Adrenal gland (tissue), 12 donors: ENCODE results near the gene ATF3. TPM values are rescaled to one million over a fixed set of nuclear protein-coding genes. Genes with fewer than 3 reads are reported as not detected.

Source experiments
- DNase-seq, 7 donors: peaks; one replicate each; pipeline ENCODE4 v3.0.0-alpha.2; 2019 to 2020
- H3K27ac ChIP-seq, 5 donors: fragments of 200-600 bp; sonication (generic) in 4 of 5; 1 replicate in 3 of 5; 2 replicates in 2 of 5; pipeline versions ENCODE4 v1.5.1 to v1.8.0; 2016 to 2020; ENCODE audit warnings: mild to moderate bottlenecking in 1 of 5
- H3K27me3 ChIP-seq: fragments of 200-600 bp; 2 replicates; pipeline ENCODE4 v1.8.0; 2021
- H3K36me3 ChIP-seq, 2 donors: fragments of 200-600 bp; replicated peaks in 1 of 2; 1 replicate in 1 of 2; 2 replicates in 1 of 2; pipeline versions ENCODE4 v1.5.1 to v1.8.0; 2018 to 2022
- H3K4me1 ChIP-seq, 2 donors: fragments of 200-600 bp; replicated peaks in 1 of 2; 1 replicate in 1 of 2; 2 replicates in 1 of 2; pipeline versions ENCODE4 v1.5.1 to v1.8.0; 2018 to 2021
- H3K4me3 ChIP-seq, 4 donors: fragments of 200-600 bp; sonication (generic) in 3 of 4; one replicate each; pipeline ENCODE4 v1.5.1; 2016 to 2018
- H3K9me3 ChIP-seq, 3 donors: fragments of 200-600 bp; sonication (generic) in 1 of 3; replicated peaks in 1 of 3; 1 replicate in 2 of 3; 2 replicates in 1 of 3; pipeline versions ENCODE4 v1.5.1 to v1.8.0; 2016 to 2021
- POLR2A ChIP-seq, 2 donors: fragments of 450-650 bp; IDR thresholded peaks; one replicate each; pipeline ENCODE4 v1.6.1; 2017; ENCODE audit warnings: antibody characterized with exemption in 2 of 2, mild to moderate bottlenecking in 2 of 2, moderate library complexity in 1 of 2
- WGBS, 4 donors: extraction: QIAGEN DNeasy Blood & Tissue Kit in 2 of 4; methylation state at CpG; one replicate each; pipeline versions ENCODE4 v1.1.5 to v1.1.7; 2013 to 2017; 5-methylcytosine and 5-hydroxymethylcytosine counted together
- intact Hi-C, 2 donors: fragments of 100-400 bp; cut with DNase I; formaldehyde crosslinking; loops; one replicate each; pipeline versions ENCODE4 v1.14.1 to v1.15.0; 2022 to 2023
- polyA plus RNA-seq, 3 donors: library from polyadenylated mRNA; stranded (reverse); fragments of 200-250 nt in 2 of 3; fragments of 350-450 nt in 1 of 3; fragmentation: Illumina TruSeq in 1 of 3; extraction: RNeasy Lipid Tissue Mini Kit (QIAGEN cat#74804) in 1 of 3; gene quantifications; one replicate each; pipeline ENCODE4 v1.2.3, GENCODE V29; 2013 to 2014
- total RNA-seq, 9 donors: library from RNA; depleted of rRNA in 4 of 9; stranded (reverse); fragments of >200 nt in 4 of 9; fragments of 120-200 nt in 1 of 9; fragmentation: NEBNext Ultra II Directional in 1 of 9; extraction: Animal tissue kit (Norgen Biotek cat#: 25700) in 1 of 9; gene quantifications; one replicate each; pipeline versions ENCODE4 v1.1.0 to v1.2.4, GENCODE V29; 2013 to 2023
- TF ChIP-seq, protein P1 (sequence below), 6 experiments: fragments of 450-650 bp in 4 of 6; fragments of 200-600 bp in 2 of 6; sonication (generic) in 1 of 6; IDR thresholded peaks; 1 replicate in 5 of 6; 2 replicates in 1 of 6; pipeline versions ENCODE4 v1.5.1 to v1.8.0; 2016 to 2021; ENCODE audit warnings: antibody characterized with exemption in 6 of 6, mild to moderate bottlenecking in 2 of 6, moderate library complexity in 1 of 6
- donor health status: healthy with polysubstance abuse.
- donor health status: Bipolar disorder and iron deficiency.
- donor health status: DM: yes; HTN: yes; CAD: no.
- donor health status: DM: no; HTN: no; CAD: no.
- donor health status: DM: no; HTN: no; CAD: no.
- donor health status: DM: yes; HTN: yes; CAD: no.

Gene ATF3
- total and polyA plus RNA-seq, 12 donors: 1.9 to 19.7 (median 9.9) TPM

DNA sequence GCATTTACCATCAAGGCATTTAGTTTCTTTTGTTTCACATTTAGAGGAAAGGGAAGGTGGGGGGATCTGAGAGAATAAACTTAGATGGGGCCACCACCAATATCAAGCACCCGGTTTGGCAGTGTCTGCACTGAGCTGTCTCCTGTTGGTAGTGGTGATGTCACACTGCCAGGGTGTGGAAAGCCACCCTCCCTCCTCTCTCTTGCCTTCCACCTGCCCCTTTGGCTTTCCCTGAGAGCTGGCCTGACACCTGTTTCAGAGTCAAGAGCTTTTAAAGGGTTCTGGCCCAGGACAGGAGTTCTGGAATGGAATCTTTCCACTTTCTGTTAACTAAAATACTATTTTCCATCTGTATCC is 13.4 kb downstream of the ATF3 start:
- Histone ChIP-seq H3K9me3 (no peaks in the 10 kb centered on the region), H3K36me3 (peaks cover 0 to 27% of the 10 kb centered on the region in 2 donors), H3K4me1 (no peaks in the 10 kb centered on the region), H3K27me3 (no peaks in the 10 kb centered on the region), H3K27ac (no peak overlapping the region), H3K4me3 (no peak overlapping the region)
- WGBS, 4 donors: 53 to 58% (median 55%) methylated on average over 1 of the region's 1 CpG
- intact Hi-C loops: no loop called here
- DNase-seq: no peak
- no peak for TF ChIP-seq POLR2A (IDR thresholded peaks at IDR 0.05)
- TF ChIP-seq, protein P1, sequence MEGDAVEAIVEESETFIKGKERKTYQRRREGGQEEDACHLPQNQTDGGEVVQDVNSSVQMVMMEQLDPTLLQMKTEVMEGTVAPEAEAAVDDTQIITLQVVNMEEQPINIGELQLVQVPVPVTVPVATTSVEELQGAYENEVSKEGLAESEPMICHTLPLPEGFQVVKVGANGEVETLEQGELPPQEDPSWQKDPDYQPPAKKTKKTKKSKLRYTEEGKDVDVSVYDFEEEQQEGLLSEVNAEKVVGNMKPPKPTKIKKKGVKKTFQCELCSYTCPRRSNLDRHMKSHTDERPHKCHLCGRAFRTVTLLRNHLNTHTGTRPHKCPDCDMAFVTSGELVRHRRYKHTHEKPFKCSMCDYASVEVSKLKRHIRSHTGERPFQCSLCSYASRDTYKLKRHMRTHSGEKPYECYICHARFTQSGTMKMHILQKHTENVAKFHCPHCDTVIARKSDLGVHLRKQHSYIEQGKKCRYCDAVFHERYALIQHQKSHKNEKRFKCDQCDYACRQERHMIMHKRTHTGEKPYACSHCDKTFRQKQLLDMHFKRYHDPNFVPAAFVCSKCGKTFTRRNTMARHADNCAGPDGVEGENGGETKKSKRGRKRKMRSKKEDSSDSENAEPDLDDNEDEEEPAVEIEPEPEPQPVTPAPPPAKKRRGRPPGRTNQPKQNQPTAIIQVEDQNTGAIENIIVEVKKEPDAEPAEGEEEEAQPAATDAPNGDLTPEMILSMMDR (IDR thresholded peaks at IDR 0.05): no peak

- H3K4me3 ChIP-seq: no peak overlapping the region
- peaks cover 0 to 27% of the 10 kb centered on the region in 2 donors for H3K36me3 ChIP-seq
- 83 to 89% (median 84%) methylated on average over 3 of the region's 3 CpGs for WGBS, 4 donors
- intact Hi-C loops: no loop called here
- H3K9me3 ChIP-seq: no peaks in the 10 kb centered on the region
- H3K4me1 ChIP-seq: no peaks in the 10 kb centered on the region
- no peaks in the 10 kb centered on the region for H3K27me3 ChIP-seq
- no peak for DNase-seq
- no peak overlapping the region for H3K27ac ChIP-seq
- TF ChIP-seq, protein P1 (IDR thresholded peaks at IDR 0.05): no peak
- TF ChIP-seq POLR2A (IDR thresholded peaks at IDR 0.05): no peak
Observed at GRCh38 chr1:212622467-212622866, 13.9 kb downstream of the ATF3 start.

- intact Hi-C loops: no loop called here
- Histone ChIP-seq H3K4me3 (no peak overlapping the region), H3K4me1 (no peaks in the 10 kb centered on the region), H3K9me3 (no peaks in the 10 kb centered on the region), H3K27ac (no peak overlapping the region), H3K36me3 (peaks cover 0 to 27% of the 10 kb centered on the region in 2 donors), H3K27me3 (no peaks in the 10 kb centered on the region)
- TF ChIP-seq, protein P1 (IDR thresholded peaks at IDR 0.05): no peak
- TF ChIP-seq POLR2A (IDR thresholded peaks at IDR 0.05): no peak
- 67 to 90% (median 86%) methylated on average over 4 of the region's 4 CpGs for WGBS, 4 donors
- DNase-seq: no peak
Observed at GRCh38 chr1:212622906-212623305, 14.3 kb downstream of the ATF3 start.

DNA sequence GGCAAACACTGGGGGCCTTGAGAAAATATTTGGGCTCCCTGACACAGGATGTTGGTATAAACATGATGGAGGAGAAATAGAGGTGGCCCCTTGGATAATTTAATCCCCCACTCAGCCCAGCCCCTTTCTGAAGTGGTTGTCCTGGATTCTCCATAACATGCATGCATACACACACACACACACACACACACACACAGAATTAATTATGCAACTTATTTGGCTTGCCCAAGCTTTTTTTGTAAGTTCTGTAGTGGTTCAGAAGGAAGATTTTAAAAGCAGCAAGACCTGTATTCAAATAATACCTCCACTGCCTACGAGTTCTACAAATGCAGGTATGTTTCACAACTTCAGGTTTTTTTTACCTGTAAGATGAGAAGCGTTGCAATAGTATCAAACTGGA is 15.0 kb downstream of the ATF3 start:
- 84 to 93% (median 88%) methylated on average over 2 of the region's 2 CpGs for WGBS, 4 donors
- TF ChIP-seq, protein P1 (IDR thresholded peaks at IDR 0.05): no peak
- TF ChIP-seq POLR2A (IDR thresholded peaks at IDR 0.05): no peak
- DNase-seq: no peak
- Histone ChIP-seq H3K27me3 (no peaks in the 10 kb centered on the region), H3K4me3 (no peak overlapping the region), H3K27ac (no peak overlapping the region), H3K36me3 (peaks cover 0 to 21% of the 10 kb centered on the region in 2 donors), H3K4me1 (no peaks in the 10 kb centered on the region), H3K9me3 (no peaks in the 10 kb centered on the region)
- intact Hi-C loops: no loop called here
